Activated naive CD4-positive, alpha-beta T cell (primary cell): Measurements from ENCODE around the gene TAF1L.
"Not testable (repeated sequence)": the region's sequence is repeated elsewhere in the genome, so short reads cannot be mapped to it uniquely, and the experiment has no call there.

Experiments used
- DNase-seq, 4 experiments: peaks; one replicate each; lab custom pipeline; 2025; lab: John Stamatoyannopoulos, UW

TAF1L gene, protein sequence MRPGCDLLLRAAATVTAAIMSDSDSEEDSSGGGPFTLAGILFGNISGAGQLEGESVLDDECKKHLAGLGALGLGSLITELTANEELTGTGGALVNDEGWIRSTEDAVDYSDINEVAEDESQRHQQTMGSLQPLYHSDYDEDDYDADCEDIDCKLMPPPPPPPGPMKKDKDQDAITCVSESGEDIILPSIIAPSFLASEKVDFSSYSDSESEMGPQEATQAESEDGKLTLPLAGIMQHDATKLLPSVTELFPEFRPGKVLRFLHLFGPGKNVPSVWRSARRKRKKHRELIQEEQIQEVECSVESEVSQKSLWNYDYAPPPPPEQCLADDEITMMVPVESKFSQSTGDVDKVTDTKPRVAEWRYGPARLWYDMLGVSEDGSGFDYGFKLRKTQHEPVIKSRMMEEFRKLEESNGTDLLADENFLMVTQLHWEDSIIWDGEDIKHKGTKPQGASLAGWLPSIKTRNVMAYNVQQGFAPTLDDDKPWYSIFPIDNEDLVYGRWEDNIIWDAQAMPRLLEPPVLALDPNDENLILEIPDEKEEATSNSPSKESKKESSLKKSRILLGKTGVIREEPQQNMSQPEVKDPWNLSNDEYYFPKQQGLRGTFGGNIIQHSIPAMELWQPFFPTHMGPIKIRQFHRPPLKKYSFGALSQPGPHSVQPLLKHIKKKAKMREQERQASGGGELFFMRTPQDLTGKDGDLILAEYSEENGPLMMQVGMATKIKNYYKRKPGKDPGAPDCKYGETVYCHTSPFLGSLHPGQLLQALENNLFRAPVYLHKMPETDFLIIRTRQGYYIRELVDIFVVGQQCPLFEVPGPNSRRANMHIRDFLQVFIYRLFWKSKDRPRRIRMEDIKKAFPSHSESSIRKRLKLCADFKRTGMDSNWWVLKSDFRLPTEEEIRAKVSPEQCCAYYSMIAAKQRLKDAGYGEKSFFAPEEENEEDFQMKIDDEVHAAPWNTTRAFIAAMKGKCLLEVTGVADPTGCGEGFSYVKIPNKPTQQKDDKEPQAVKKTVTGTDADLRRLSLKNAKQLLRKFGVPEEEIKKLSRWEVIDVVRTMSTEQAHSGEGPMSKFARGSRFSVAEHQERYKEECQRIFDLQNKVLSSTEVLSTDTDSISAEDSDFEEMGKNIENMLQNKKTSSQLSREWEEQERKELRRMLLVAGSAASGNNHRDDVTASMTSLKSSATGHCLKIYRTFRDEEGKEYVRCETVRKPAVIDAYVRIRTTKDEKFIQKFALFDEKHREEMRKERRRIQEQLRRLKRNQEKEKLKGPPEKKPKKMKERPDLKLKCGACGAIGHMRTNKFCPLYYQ (N-terminal part only)

DNA sequence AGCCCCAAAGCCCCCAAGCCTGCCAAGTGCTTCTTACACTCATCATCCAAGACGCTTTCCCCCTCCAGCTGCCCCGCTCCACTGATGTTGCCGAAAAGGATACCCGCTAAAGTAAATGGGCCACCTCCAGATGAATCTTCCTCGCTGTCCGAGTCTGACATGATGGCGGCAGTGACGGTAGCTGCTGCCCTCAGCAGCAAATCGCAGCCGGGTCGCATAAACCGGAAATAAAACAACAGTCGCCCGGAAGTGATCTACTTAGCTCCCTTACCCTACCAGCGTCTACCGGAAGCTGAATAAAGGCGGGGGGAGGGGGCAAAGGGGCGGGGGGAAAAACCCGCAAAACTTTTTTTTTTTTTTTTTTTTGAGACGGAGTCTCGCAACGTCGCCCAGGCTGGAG, at the start of gene TAF1L:
TAF1L (minus strand) TSS at position 308 of the 400 bp plus-strand sequence; CDS start at position 218, 90 bp downstream.
- no peak for DNase-seq

DNA sequence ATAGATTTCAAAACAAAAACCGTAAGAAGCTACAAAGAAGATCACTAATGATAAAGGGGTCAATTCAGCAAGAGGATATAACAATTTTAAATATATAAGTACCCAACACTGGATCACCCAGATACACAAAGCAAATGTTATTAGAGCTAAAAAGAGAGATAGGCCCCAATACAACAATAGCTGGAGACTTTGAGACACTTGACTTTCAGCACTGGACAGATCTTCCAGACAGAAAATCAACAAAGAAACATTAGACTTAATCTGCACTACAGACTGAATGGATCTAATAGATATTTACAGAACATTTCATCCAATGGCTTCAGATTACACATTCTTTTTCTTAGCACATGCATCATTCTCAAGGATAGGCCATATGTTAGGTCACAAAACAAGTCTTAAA, 46.3 kb upstream of the TAF1L start:
- DNase-seq: no peak

GRCh38 chr9:32677931-32678330, 42.5 kb upstream of the TAF1L start:
- no peak for DNase-seq

DNA sequence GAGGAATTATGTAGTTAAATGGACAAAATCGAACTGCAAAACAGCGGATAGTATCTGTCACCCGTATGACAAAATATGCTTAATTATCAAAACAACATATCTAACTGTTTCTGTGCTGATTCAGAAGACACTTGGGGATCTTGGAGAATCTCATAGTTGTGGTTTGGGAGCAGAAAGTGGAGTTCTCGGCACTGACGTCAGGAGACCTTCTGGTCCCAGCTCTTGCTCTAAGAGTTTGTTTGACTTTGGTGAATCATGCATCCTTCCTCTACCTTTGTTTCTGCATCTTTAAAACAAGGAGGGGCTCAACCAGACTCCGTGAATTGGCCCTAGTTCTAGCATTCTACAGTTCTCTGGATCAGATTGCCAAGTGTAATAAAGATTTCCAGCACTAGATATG, 37.0 kb upstream of the TAF1L start:
- no peak for DNase-seq

- no peak for DNase-seq
These were observed 35.9 kb upstream of the TAF1L start for GRCh38 chr9:32671333-32671732.

GRCh38 chr9:32665101-32665500, 29.6 kb upstream of the TAF1L start:
- no peak for DNase-seq

DNA sequence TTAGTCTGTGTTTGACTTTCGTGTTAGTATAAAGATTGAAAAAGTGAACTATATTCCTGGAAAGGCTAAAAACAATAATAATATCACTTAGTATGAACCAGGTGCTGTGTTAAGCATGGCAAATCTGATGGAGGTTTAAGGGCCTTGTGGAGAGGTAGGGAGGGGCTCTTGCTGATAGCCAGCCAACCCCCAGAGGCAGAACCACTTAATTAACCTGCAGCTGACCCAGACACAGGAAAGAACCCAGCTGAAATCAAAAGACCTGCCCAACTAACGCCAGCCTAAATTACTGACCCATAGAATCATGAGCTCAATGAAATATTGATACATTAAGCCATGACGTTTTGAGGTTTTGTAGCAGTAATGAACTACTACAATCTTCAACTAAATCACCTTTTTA, 28.3 kb upstream of the TAF1L start:
- no peak for DNase-seq

GRCh38 chr9:32647671-32648070, 12.2 kb upstream of the TAF1L start:
- no peak for DNase-seq

DNA sequence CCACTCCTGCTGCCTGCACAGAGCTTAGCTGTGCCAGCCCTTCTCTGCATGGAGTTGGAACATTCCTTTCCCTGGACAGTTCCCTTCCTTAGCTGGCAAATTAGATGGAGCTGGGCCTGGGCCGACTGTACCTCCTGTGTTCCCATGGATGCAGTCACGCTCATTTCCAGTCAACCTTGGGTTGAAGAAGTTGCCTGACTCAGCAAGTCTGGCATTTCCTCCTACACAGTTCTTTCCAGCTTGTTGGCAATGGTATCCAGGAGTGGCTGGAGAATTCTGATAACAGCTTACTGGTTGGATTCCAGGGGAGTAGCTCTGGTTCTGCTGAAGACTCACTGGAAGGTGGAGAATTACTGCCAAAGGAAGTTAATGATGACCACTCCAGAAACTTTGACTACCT, 9.2 kb upstream of the TAF1L start:
- DNase-seq: no peak

DNA sequence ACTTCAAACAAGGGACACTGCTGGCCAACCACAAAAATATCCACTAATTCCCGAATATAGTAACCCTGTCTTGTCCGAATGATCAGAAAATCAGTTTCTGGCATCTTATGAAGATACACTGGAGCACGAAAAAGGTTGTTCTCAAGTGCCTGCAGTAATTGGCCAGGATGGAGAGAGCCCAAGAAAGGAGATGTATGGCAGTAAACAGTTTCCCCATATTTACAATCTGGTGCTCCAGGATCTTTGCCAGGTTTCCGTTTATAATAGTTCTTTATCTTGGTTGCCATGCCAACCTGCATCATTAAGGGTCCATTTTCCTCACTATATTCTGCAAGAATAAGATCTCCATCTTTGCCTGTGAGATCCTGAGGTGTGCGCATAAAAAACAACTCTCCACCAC, 2.3 kb downstream of the TAF1L start:
- DNase-seq: not testable (repeated sequence)

DNA sequence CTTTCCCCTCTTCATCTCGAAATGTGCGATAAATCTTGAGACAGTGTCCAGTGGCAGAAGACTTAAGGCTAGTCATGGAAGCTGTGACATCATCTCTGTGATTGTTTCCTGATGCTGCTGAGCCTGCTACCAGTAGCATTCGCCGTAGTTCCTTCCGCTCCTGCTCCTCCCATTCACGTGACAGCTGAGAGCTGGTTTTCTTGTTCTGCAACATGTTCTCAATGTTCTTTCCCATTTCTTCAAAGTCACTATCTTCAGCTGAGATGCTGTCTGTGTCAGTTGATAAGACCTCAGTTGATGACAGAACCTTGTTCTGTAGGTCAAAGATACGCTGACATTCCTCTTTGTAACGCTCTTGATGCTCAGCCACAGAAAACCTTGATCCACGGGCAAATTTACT, 3.5 kb downstream of the TAF1L start:
- no peak for DNase-seq

GRCh38 chr9:32627394-32627954, 8.0 kb downstream of the TAF1L start:
- DNase-seq: no peak

DNA sequence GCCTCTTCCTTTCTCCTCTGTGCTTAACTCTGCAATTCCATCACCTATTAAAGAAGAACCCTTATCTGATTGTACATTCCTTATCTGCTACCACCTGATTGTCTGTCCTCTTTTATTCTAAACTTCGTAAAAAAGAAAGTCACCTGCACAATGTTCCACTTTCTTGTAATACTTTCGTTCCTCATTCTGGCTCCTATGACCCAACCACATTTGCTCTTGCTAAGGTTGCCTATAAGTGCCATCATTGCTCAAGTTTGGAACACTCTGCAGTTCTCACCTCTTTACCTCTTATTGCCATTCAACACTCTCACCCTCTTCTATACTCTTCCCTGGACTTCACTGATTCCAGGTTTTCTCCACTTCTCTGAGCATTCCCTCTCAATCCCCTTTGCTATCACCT, 10.1 kb downstream of the TAF1L start:
- DNase-seq: no peak

- DNase-seq: no peak
These were observed 12.5 kb downstream of the TAF1L start for GRCh38 chr9:32622948-32623347.

GRCh38 chr9:32618261-32618660, 17.2 kb downstream of the TAF1L start:
- DNase-seq: no peak

DNA sequence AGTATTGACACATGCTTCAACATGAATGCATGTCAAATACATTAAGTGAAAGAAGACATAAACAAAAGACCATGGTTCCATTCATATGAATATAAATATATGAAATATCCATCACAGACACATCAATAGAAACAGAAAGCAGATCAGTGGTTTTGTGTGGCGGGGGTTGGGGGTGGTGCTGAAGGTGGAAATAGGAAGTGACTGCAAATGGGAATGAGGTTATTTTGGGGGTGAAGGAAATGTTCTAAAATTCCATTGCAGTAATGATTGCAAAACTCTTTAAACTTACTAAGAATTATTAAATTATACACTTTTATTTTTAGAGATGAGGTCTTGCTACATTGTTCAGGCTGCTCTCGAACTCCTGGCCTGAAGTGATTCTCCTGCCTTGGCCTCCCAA, 28.7 kb downstream of the TAF1L start:
- no peak for DNase-seq

- DNase-seq: no peak
These were observed 31.3 kb downstream of the TAF1L start for GRCh38 chr9:32603914-32604852.

DNA sequence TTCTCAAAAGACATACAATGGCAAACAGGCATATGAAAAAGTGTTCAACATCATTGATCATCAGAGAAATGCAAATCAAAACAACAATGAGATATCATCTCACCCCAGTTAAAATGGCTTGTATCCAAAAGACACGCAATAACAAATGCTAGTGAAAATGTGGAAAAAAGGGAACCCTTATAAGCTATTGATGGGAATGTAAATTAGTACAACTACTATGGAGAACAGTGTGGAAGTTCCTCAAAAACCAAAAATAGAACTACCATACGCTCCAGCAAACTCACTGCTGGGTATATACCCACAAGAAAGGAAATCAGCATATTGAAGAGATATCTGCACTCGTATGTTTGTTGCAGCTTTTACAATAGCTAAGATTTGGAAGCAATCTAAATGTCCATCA, 36.4 kb downstream of the TAF1L start:
- not testable (repeated sequence) for DNase-seq

GRCh38 chr9:32596936-32597335, 38.5 kb downstream of the TAF1L start:
- no peak for DNase-seq

DNA sequence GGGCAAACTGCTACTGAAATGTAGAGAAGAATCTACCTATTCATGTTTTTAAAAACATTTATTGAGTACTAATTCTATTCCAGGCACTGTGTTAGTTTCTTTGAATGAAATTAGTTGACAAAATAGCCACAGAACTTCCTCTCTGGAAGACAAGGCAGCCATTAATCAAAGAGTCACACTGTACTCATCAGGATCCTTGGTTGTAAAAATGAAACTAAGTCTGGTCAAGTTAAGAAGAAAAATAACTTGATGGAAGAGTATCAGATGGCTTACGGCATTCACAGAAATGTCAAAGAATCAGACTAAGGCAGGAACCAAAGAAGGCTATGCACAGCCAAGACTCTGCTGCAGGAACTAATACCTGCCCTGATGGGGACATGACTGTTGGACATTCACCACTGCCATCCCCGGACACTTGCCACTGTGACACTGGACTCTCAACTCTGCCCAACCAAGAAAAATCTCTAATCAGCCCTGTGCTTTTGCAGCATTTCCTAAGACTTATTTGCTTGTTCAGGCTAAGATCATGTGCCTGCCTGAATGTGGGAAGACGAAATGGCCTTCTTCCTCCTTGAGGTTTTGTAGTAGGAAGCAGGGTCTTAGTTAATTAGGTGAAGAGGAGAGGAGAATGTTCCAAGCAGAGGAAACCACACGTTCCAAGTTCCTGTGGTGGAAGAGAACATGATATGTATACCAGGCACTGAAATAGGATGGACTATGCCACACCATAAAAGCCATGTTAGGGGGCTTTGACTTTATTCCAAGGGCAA, 39.2 kb downstream of the TAF1L start:
- no peak for DNase-seq
